HepG2 (cell line): ENCODE data around the gene IRX2. TPM values are rescaled to one million over a fixed set of nuclear protein-coding genes. Genes with fewer than 3 reads are reported as not detected.

Experiments
- ATAC-seq: fragments of 200-7000 bp; cut with Tn5 transposase; 3 replicates; pipeline ENCODE4 v1.9.1; 2020; ENCODE audit warnings: mild to moderate bottlenecking, moderate library complexity
- BruUV-seq: library from RNA; stranded (reverse); fragments of 400-500 nt; replicated peaks from 2 replicates; lab custom pipeline; 2021; lab: Mats Ljungman, UMichigan
- CTCF ChIA-PET: fragments of 300-600 bp; formaldehyde crosslinking; extraction: SDS; loops from one replicate; lab custom pipeline; 2021; ENCODE audit warnings: low total read pairs, inconsistent platforms, low intra/inter-chr PET ratio; lab: Yijun Ruan, JAX
- POLR2A ChIA-PET: fragments of 350-600 bp; sonication (Branson Sonifier 250); formaldehyde crosslinking; loops from one replicate; lab custom pipeline; 2020; ENCODE audit warnings: antibody characterized with exemption, inconsistent platforms; lab: Yijun Ruan, JAX
- DNase-seq: peaks from one replicate; pipeline ENCODE4 v3.0.0-alpha.2; 2015; ENCODE audit warnings: low spot score
- FAIRE-seq: peaks from 3 replicates; lab custom pipeline; 2011; peaks lifted over from hg19 to GRCh38; lab: Jason Lieb, UNC
- H2AFZ ChIP-seq: one replicate; pipeline ENCODE4 v1.6.1; 2011; ENCODE audit warnings: low read length, inconsistent platforms
- H3K27ac ChIP-seq: fragments of 300-600 bp; 3 replicates; pipeline ENCODE4 v1.8.0; 2011; ENCODE audit warnings: mixed run types, mild to moderate bottlenecking, mixed read lengths, low read length, inconsistent platforms; ENCODE audit not compliant: insufficient read depth; ENCODE audit errors: extremely low read length
- H3K27me3 ChIP-seq, 2 experiments: fragments of 200-600 bp in 1 of 2; 2 replicates in 1 of 2; 3 replicates in 1 of 2; pipeline versions ENCODE4 v1.6.0 to v1.8.0; 2011; ENCODE audit warnings: low read length in 2 of 2, mild to moderate bottlenecking in 2 of 2, moderate library complexity in 2 of 2, inconsistent platforms in 1 of 2; ENCODE audit not compliant: insufficient read depth in 2 of 2, control insufficient read depth in 1 of 2
- H3K36me3 ChIP-seq, 2 experiments: fragments of 200-600 bp in 1 of 2; replicated peaks in 1 of 2; 2 replicates in 1 of 2; 3 replicates in 1 of 2; pipeline versions ENCODE4 v1.5.1 to v1.8.0; 2011; ENCODE audit warnings: low read length in 2 of 2, inconsistent platforms in 1 of 2; ENCODE audit not compliant: insufficient read depth in 2 of 2, control insufficient read depth in 1 of 2
- H3K4me1 ChIP-seq: 2 replicates; pipeline ENCODE4 v1.5.1; 2012; ENCODE audit warnings: low read length, inconsistent platforms; ENCODE audit not compliant: insufficient read depth
- H3K4me2 ChIP-seq: 2 replicates; pipeline ENCODE4 v1.6.0; 2011; ENCODE audit warnings: low read depth, low read length, inconsistent platforms
- H3K4me3 ChIP-seq, 3 experiments: fragments of 200-600 bp in 1 of 3; sonication (generic), shearing (Covaris generic) in 1 of 3; replicated peaks in 1 of 3; 2 replicates each; pipeline ENCODE4 v1.5.1; 2011 to 2016; ENCODE audit warnings: low read length in 3 of 3, inconsistent platforms in 2 of 3, low read depth in 2 of 3, mild to moderate bottlenecking in 2 of 3, control low read depth in 1 of 3, mixed read lengths in 1 of 3; ENCODE audit not compliant: insufficient read depth in 1 of 3
- H3K79me2 ChIP-seq: one replicate; pipeline ENCODE4 v1.6.1; 2011; ENCODE audit warnings: low read length, inconsistent platforms; ENCODE audit not compliant: insufficient read depth
- H3K9ac ChIP-seq: 2 replicates; pipeline ENCODE4 v1.6.0; 2011; ENCODE audit warnings: mild to moderate bottlenecking, low read depth, low read length, inconsistent platforms; ENCODE audit not compliant: insufficient read depth
- H3K9me3 ChIP-seq: 2 replicates; pipeline ENCODE4 v1.5.1; 2012; ENCODE audit warnings: mild to moderate bottlenecking, low read length
- H4K20me1 ChIP-seq: 2 replicates; pipeline ENCODE4 v1.6.0; 2011; ENCODE audit warnings: inconsistent platforms, mild to moderate bottlenecking, low read length, moderate library complexity; ENCODE audit not compliant: insufficient read depth
- BRF2 ChIP-seq: sonication (generic); formaldehyde crosslinking; IDR thresholded peaks from 2 replicates; pipeline ENCODE4 v1.8.1; 2022; ENCODE audit warnings: mild to moderate bottlenecking, missing genetic modification reagents
- CREBL2 ChIP-seq: sonication (generic); formaldehyde crosslinking; IDR thresholded peaks from 2 replicates; pipeline ENCODE4 v1.8.1; 2023; ENCODE audit warnings: missing genetic modification reagents, mild to moderate bottlenecking, borderline replicate concordance
- EEA1 ChIP-seq: sonication (generic); formaldehyde crosslinking; IDR thresholded peaks from 2 replicates; pipeline ENCODE4 v1.5.1; 2020; ENCODE audit warnings: mild to moderate bottlenecking, missing genetic modification reagents, borderline replicate concordance
- JARID2 ChIP-seq: sonication (generic); formaldehyde crosslinking; IDR thresholded peaks from 2 replicates; pipeline ENCODE4 v1.8.1; 2023; ENCODE audit warnings: missing genetic modification reagents, inconsistent platforms; ENCODE audit not compliant: insufficient replicate concordance
- KLF16 ChIP-seq, 2 experiments: sonication (generic) in 1 of 2; formaldehyde crosslinking in 1 of 2; IDR thresholded peaks; 2 replicates each; pipeline versions ENCODE4 v1.6.1 to v1.8.0; 2016 to 2023; ENCODE audit warnings: missing genetic modification reagents in 2 of 2, missing compliant biosample characterization in 1 of 2
- MED1 ChIP-seq: sonication (generic); formaldehyde crosslinking; IDR thresholded peaks from 2 replicates; pipeline ENCODE4 v1.4.0; 2020; ENCODE audit warnings: missing genetic modification reagents
- ONECUT2 ChIP-seq: sonication (generic); formaldehyde crosslinking; IDR thresholded peaks from 2 replicates; pipeline ENCODE4 v1.4.0; 2020; ENCODE audit warnings: missing genetic modification reagents
- PPARG ChIP-seq: conservative IDR thresholded peaks from 2 replicates; pipeline ENCODE4 v1.6.1; 2016; ENCODE audit warnings: missing biosample characterization, missing genetic modification reagents
- RBM39 ChIP-seq: fragments of 200-400 bp; formaldehyde crosslinking; IDR thresholded peaks from one replicate; pipeline ENCODE4 v1.6.1; 2018; ENCODE audit warnings: antibody characterized with exemption, mild to moderate bottlenecking, low read depth, low read length; ENCODE audit not compliant: poor library complexity, severe bottlenecking
- SMC3 ChIP-seq: IDR thresholded peaks from 2 replicates; pipeline ENCODE4 v1.6.1; 2011; ENCODE audit warnings: low read length, improper control_type of control experiment
- ZNF335 ChIP-seq: sonication (generic); formaldehyde crosslinking; IDR thresholded peaks from 2 replicates; pipeline ENCODE4 v1.4.0; 2020; ENCODE audit warnings: missing genetic modification reagents
- ZNF564 ChIP-seq: sonication (generic); formaldehyde crosslinking; IDR thresholded peaks from 2 replicates; pipeline ENCODE4 v1.8.1; 2023; ENCODE audit warnings: mild to moderate bottlenecking, missing genetic modification reagents
- ZNF703 ChIP-seq: sonication (generic); formaldehyde crosslinking; IDR thresholded peaks from 2 replicates; pipeline ENCODE4 v1.5.1; 2020; ENCODE audit warnings: missing genetic modification reagents, mild to moderate bottlenecking, moderate library complexity, borderline replicate concordance
- ZSCAN12 ChIP-seq: sonication (generic); formaldehyde crosslinking; IDR thresholded peaks from 2 replicates; pipeline ENCODE4 v1.9.0; 2021; ENCODE audit warnings: mild to moderate bottlenecking, missing genetic modification reagents
- WGBS: methylation state at CpG from one replicate; pipeline ENCODE4 v1.1.6; 2017; ENCODE audit warnings: low lambda C conversion rate; 5-methylcytosine and 5-hydroxymethylcytosine counted together
- in situ Hi-C: cut with HindIII; loops from 2 replicates; pipeline ENCODE4 v1.10.0; 2017; ENCODE audit warnings: low pct_unique_long_range_greater_than_20kb; ENCODE audit not compliant: extremely low pct_ligation_motif_present
- intact Hi-C: fragments of 100-400 bp; cut with micrococcal nuclease; formaldehyde crosslinking; loops from one replicate; pipeline ENCODE4 v1.10.0; 2022; ENCODE audit not compliant: unreplicated experiment
- polyA plus RNA-seq, 8 experiments: library from polyadenylated mRNA; depleted of rRNA in 3 of 8; stranded (reverse) in 7 of 8; unstranded in 1 of 8; fragments of >200 nt; fragmentation: Illumina TruSeq in 4 of 8; extraction: Trizol in 4 of 8; gene quantifications; 2 replicates each; pipeline versions ENCODE4 v1.2.1 to v1.2.3, GENCODE V29; 2011 to 2016; ENCODE audit warnings: low read depth in 4 of 8, missing spikeins in 1 of 8, mixed read lengths in 1 of 8; ENCODE audit not compliant: insufficient read depth in 1 of 8
- total RNA-seq, 5 experiments: library from RNA; depleted of rRNA; stranded (reverse); fragments of >200 nt; fragmentation: Illumina TruSeq; extraction: Trizol; gene quantifications; 2 replicates each; pipeline ENCODE4 v1.2.3, GENCODE V29; 2016; ENCODE audit warnings: low read depth in 1 of 5
- TF ChIP-seq, protein P1 (sequence below): sonication (generic); formaldehyde crosslinking; IDR thresholded peaks from 2 replicates; pipeline ENCODE4 v1.4.0; 2020; ENCODE audit warnings: mild to moderate bottlenecking, missing genetic modification reagents, borderline replicate concordance

IRX2 gene
- total and polyA plus RNA-seq, 2 of the 13 experiments (the other 11 are each of a cell fraction or from before 2014, with no cell fraction given), result not detected

GRCh38 chr5:2704806-2705645 is 46.5 kb downstream of the IRX2 start:
- intact Hi-C loops, result no loop called here
- WGBS, result 30% methylated on average over 11 of the region's 16 CpGs
- BruUV-seq, result no TSS peak
- in situ Hi-C loops, result no loop called here
- CTCF ChIA-PET, result no interaction called here
- Histone ChIP-seq H3K27me3 (peaks cover 2 to 52% of the 10 kb centered on the region in 2 experiments; a peak in 4 of 5 replicates), H2AFZ (no peak overlapping the region), H4K20me1 (no peaks in the 10 kb centered on the region), H3K9ac (no peak overlapping the region), H3K79me2 (no peaks in the 10 kb centered on the region), H3K27ac (no peak overlapping the region), H3K4me2 (no peak overlapping the region), H3K4me3 (no peak overlapping the region), H3K4me1 (no peaks in the 10 kb centered on the region), H3K9me3 (no peaks in the 10 kb centered on the region), H3K36me3 (no peaks in the 10 kb centered on the region)
- DNase-seq, result no peak
- no peak for FAIRE-seq
- POLR2A ChIA-PET, result no interaction called here
- ATAC-seq, result no peak
- TF ChIP-seq EEA1 (no peak), CREBL2 (CRISPR knock-in tag) (no peak), JARID2 (CRISPR knock-in tag) (no peak), ZNF703 (CRISPR knock-in tag) (no peak), ZNF335 (CRISPR knock-in tag) (no peak), MED1 (CRISPR knock-in tag) (no peak), KLF16 (CRISPR knock-in tag; IDR thresholded peaks at IDR 0.05) (no peak), ZSCAN12 (no peak), BRF2 (CRISPR knock-in tag) (no peak), SMC3 (no peak), ONECUT2 (CRISPR knock-in tag) (no peak), ZNF564 (CRISPR knock-in tag) (no peak), PPARG (CRISPR knock-in tag) (no peak), RBM39 (no peak)
- TF ChIP-seq, protein P1, sequence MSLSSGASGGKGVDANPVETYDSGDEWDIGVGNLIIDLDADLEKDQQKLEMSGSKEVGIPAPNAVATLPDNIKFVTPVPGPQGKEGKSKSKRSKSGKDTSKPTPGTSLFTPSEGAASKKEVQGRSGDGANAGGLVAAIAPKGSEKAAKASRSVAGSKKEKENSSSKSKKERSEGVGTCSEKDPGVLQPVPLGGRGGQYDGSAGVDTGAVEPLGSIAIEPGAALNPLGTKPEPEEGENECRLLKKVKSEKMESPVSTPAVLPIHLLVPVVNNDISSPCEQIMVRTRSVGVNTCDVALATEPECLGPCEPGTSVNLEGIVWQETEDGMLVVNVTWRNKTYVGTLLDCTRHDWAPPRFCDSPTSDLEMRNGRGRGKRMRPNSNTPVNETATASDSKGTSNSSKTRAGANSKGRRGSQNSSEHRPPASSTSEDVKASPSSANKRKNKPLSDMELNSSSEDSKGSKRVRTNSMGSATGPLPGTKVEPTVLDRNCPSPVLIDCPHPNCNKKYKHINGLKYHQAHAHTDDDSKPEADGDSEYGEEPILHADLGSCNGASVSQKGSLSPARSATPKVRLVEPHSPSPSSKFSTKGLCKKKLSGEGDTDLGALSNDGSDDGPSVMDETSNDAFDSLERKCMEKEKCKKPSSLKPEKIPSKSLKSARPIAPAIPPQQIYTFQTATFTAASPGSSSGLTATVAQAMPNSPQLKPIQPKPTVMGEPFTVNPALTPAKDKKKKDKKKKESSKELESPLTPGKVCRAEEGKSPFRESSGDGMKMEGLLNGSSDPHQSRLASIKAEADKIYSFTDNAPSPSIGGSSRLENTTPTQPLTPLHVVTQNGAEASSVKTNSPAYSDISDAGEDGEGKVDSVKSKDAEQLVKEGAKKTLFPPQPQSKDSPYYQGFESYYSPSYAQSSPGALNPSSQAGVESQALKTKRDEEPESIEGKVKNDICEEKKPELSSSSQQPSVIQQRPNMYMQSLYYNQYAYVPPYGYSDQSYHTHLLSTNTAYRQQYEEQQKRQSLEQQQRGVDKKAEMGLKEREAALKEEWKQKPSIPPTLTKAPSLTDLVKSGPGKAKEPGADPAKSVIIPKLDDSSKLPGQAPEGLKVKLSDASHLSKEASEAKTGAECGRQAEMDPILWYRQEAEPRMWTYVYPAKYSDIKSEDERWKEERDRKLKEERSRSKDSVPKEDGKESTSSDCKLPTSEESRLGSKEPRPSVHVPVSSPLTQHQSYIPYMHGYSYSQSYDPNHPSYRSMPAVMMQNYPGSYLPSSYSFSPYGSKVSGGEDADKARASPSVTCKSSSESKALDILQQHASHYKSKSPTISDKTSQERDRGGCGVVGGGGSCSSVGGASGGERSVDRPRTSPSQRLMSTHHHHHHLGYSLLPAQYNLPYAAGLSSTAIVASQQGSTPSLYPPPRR (CRISPR knock-in tag), result no peak
